GM18873 (cell line): Measurements from ENCODE around the gene PIAS2.
"Not testable (repeated sequence)": the region's sequence is repeated elsewhere in the genome, so short reads cannot be mapped to it uniquely, and the experiment has no call there.

Source experiments
- ATAC-seq: cut with Tn5 transposase; IDR thresholded peaks from one replicate; pipeline ENCODE4 v1.9.1; 2021; ENCODE audit warnings: mild to moderate bottlenecking, moderate library complexity, moderate number of reproducible peaks; ENCODE audit not compliant: unreplicated experiment, low FRiP score

PIAS2 gene

DNA sequence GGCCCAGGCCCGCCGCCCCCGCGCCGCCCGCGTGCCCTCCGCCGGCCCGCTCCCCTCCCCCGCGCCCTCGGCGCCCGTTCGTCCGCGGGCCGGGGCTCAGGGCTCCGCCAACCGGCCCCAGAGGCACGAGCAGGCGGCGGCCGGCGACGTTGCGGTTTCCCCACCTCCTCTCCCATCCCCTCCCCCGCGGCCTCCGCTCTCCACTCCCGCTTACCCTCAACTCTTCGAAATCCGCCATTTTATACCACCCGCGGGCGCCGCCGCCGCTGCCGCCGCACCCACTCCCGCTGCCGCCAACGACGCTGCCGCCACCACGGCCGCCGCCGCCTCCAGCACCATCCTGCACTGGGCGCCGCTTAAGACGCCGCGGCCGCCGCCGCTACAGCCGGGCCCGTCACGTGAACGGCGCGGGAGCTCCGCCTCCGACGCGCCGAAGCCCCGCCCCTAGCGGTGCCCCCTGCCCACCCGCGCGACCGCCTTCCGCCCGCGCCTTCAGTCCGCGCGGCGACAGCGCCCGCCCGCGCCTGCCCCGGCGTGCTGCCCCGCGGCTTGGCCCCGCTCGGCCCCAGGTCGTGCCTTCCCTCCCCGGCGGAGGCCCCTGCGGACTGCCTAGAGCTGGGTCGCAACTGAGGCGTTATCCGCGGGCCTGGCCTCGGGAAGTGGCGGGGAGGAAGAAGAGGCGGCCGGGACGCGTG, at the start of gene PIAS2, which contains the start of gene KATNAL2:
Gene PIAS2, minus strand, starts transcription at position 400 of the 695 bp plus-strand sequence. Its CDS starts 162 bp downstream, at position 238.
Gene KATNAL2, plus strand, starts transcription at position 495 of the 695 bp plus-strand sequence. CDS start 29,271 bp downstream, outside the sequence.
- ATAC-seq = peak; percentile 60

DNA sequence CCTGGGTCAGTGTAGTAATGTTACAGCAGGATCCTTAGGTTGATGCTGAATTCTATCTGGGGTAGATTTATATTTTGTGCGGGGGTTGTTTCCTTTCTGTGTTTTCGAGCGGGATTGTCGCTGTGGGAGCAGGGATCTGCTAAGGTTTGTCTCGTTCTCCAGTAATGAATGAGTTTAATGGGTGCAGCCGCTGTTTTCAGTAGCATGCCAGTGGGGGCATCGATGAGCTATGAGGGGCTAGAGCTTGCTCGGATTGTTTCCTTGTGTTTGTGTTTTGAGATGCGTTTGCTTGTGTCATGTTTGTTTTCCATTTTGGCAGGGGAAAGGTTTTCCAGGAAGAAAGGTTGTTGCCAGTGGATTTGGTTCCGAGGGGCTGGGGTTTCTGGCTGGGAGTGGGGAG, 49.0 kb upstream of the PIAS2 start:
- not testable (repeated sequence) for ATAC-seq

DNA sequence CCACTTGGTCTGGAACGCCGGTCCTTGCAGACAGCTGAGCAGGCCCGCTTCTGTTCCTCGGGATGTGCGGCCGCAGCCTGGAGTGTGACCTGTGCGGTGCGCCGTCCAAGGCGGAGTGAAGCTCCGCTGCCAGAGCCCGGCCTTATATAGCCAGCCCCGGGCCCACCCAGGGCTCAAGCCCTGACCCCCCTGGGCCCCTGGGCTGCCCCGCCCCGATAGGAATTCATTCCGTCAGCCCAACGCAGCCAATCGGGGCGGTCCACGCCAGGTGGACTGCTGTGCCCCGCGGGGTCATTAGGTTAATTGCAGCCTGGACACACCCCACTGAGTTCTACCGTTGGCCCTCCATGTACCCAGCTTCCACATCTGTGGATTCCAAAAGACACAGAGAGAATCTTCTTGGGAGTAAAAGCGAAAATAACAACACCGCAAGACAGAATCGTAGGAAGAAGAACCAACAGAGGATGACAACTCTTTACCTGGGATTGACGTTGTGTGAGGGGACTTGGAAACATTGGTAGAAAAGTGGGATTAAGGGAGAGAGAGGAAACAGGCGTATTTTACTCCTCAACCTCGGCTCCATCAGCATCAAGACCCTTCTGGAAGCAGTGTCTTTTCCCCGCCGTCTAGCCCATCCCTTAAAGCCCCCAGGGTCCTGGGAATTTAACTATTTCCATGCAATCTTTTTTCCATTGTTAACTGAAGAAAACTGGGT, 47.4 kb upstream of the PIAS2 start:
- not testable (repeated sequence) for ATAC-seq

GRCh38 chr18:46963656-46964578, 46.6 kb upstream of the PIAS2 start:
- ATAC-seq = not testable (repeated sequence)

- ATAC-seq = no peak
These were observed 40.9 kb upstream of the PIAS2 start for GRCh38 chr18:46958209-46958608.

GRCh38 chr18:46953195-46953594, 35.9 kb upstream of the PIAS2 start:
- no peak for ATAC-seq

- no peak for ATAC-seq
These were observed 32.9 kb upstream of the PIAS2 start for GRCh38 chr18:46950064-46950656.

DNA sequence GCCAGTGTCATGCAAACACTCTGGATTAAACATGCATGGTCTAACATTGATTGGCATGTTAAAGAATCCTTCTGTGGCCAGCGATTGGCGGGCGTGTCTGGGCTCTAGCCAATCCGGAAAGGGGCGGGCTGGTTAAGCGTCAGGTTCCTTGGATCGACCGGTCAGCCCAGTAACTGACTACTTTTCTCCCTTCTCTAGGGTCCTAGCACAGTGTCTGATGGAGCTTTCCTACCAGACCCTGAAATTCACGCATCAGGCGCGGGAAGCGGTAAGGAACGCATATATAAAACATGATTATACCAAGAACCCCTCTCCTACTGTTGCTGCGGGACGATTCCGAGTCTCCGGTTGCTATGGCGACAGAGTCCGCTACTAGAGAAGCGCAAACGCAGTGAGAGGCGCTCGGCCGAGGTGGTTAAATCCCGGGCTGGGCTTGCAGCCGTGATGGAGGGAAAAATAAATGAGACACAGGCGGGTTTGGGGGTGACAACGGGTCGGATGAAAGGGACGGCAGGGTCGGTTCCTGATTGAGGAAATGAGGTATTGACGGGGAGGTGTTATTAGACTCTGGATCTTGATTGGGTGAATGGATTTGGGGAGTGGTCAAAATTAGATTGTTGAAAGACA, 29.5 kb upstream of the PIAS2 start:
- ATAC-seq = peak; percentile 87

DNA sequence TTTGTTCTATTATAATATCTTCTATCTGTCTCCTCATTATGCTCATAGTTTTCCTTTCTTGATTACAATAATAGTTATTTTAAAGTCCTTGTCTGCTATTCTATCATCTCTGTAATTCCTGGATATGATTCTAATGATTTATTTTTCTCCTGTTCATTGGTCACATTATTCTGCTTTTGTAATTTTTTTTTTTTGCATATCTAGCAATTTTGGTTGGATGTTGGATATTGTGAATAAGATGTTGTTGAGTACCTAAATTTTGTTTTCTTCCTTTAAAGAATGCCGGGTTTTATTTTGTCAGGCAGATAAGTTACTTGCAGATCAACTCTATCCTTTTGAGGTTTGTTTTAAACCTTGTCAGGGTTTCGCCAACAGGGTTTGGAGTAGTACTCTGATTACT, 25.3 kb upstream of the PIAS2 start:
- no peak for ATAC-seq

- ATAC-seq = no peak
These were observed 22.8 kb upstream of the PIAS2 start for GRCh38 chr18:46939998-46940571.

DNA sequence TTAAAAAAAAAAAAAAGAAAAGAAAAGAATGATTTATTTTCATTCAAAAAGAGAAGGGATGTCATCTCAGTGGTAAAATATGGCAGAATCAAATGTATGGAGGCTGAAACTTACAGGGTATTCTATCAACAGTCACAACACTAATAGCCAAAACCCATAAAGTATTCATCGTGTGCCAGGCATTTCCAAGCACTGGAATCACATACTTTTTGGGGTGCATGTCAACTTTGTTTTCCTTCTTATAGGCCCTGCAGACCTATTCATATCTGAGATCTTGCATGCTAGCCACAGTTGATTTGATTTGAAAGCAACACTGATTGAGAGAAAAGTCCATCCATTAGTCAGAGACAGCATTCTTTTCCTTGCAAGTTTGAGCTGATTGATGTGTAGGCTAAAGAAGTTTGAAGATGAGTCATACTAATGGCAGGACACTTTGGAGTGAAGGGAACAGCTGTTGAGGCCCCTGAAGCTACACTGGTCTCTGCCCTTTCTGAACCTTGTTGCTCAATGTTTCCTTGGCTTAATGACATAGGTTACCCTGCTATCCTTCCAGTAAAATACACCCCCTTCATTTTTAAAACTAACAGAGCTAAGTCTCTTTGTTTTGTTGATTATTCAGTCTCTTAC, 22.1 kb upstream of the PIAS2 start:
- no peak for ATAC-seq

- no peak for ATAC-seq
These were observed 3.3 kb upstream of the PIAS2 start for GRCh38 chr18:46920653-46921052.

GRCh38 chr18:46920067-46920466, 2.8 kb upstream of the PIAS2 start:
- no peak for ATAC-seq

DNA sequence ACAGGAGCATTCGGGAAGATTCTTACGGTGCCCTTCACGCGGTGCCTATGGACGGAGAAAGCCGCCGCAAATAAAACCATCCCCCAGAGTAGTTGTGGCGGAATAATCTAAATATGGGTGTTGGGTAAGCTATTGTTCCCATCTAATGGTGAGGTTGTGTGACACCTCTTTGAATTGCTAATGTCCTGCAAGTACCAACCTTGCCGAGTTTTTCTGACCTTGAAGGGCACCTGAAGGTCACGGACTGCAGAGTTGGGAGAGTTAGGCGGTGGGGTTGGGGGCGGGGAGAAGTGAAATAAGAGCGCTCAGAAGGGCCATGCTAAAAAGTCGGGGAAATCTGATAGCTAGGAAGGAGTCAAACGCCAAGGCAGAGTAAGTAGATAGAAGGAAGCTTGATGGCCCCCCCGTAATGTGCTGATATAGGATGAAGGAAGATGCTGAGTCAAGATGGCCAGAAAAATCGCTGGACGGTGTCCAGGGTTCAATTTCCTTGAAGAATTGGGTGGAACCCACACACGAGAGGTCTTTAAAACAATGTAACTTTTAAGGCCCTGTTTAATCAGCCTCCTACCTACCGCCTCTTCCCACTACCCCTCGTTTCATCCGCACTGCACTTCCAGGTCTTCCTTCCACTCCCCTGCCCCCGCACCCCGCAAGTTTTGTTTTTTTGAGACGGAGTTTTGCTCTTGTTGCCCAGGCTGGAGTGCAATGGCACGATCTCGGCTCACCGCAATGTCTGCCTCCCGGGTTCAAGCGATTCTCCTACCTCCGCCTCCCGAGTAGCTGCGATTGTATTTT, 695 bp upstream of the PIAS2 start:
- ATAC-seq = peak; percentile 15

- ATAC-seq = peak; percentile 31
These were observed 678 bp downstream of the PIAS2 start for GRCh38 chr18:46916551-46917107.

DNA sequence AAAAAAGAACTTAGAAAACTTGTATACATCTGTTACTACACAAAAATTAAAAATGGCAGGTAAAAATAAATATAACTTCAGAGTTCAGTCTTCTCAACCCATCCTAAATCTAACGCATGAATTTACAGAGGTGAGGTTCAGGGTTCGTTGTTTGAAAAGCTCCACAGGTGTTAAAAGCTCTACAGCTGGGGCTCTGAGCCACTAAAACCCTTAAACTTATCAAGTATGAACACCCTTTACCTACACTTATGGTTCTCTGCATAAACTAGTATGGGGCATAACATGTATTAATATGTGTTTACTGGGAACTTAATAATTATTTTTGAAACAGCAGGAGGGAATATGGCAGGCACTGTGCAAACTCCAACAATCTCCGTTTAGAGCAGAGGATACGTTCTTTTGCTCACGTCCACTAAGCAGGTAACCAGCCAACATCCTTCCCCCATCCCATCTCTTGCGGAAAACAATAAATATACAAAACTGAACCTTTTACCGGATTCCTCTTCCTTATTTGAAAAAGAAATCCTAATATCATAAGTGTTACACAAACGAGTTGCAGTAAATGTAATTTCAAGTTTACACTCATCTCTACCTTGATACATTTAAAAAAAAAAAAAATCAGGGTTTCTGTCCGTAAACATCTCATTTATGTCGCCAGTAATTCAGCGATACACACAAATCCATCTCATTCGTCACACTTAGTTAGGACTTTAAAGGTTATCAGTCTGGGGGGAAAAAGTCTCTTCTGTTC, 1.3 kb downstream of the PIAS2 start:
- ATAC-seq = no peak

DNA sequence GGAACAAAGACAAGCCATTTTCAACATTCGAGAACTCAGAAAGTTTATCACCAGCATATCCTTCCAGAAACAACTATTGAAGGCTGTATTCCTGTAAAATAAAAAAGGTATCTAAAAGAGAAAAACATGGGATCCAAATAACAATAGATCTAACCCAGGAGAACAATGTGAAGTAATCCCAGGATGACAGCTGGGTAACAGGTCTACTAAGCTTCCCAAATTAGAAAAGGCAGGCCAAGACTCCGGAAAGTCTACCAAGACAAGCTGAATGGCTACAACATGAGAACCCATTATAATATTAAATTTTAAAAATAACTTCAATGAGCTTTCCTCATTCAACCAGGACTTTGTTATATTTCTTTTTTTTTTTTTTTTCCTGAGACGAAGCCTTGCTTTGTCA, 6.5 kb downstream of the PIAS2 start:
- ATAC-seq = no peak
